Measurements from ENCODE around the gene TLR3. TPM values are rescaled to one million over a fixed set of nuclear protein-coding genes. Genes with fewer than 3 reads are reported as not detected.

Gene TLR3
- total and polyA plus RNA-seq, 8 donors = 0.99 to 19.1 (median 7.6) TPM

DNA sequence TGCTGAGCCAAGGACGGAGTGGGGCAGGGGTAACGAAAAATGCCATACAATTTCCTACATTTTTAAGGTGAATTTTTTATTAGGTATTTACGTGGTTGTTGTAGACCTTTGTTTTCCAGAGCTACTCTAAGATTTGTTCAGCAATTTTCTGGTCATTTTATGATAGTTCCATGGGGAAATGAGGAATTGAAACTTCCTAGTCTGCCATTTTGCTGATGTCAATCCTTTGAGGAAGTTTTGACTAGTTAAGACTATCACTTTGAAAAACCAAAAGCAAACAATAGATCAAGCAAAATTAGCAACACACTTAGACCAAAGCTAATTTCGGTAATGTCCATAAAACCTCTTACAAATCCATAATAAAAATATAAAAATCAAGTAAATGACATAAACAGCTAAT lies 7.0 kb upstream of the TLR3 start:
- Histone ChIP-seq H3K36me3 (no peaks in the 10 kb centered on the region), H3K27ac (no peak overlapping the region), H3K4me3 (no peak overlapping the region), H3K9me3 (no peaks in the 10 kb centered on the region), H3K27me3 (no peaks in the 10 kb centered on the region), H3K4me1 (no peaks in the 10 kb centered on the region)
- WGBS, 2 donors = 86 to 92% methylated on average over 4 of the region's 4 CpGs
- DNase-seq (no peak), ATAC-seq (no peak), FAIRE-seq (no peak)
- TF ChIP-seq CTCF (IDR thresholded peaks at IDR 0.05) = no peak
- intact Hi-C loops (cut with DNase I) = no loop called here

DNA sequence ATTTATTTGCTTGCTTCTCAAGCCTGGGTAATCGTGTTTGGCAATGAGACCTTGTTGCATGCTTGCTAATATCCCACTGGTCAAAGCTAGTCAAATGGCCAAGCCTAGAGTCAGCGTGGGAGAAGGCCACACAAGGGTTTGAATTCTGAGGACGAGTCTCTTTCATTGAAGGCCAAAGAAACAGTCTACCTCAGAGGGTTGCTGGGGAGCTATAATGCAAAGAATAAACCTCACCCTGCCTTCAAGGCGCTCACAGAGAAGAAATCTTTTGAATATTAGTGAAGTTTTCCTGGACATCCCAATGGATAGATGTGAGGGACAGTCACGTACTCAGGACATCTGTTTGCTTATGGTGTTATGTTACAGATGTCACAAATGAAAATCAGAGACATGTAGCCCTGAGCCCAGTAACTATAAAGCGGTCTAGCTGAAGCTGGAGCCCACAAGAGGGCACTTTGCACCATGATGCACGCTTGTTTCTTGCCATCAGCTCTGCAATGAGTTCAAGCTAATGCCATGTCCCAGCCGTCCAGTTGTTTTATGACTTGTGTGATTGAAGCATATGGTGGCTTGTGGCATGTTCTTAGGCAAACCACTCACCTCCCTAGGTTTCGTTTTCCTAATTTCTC lies 1.1 kb upstream of the TLR3 start:
- peak; percentile 68 for FAIRE-seq
- intact Hi-C loops (cut with DNase I) = no loop called here
- peak overlapping the region; percentile 19 to 83 (median 58) for H3K27ac ChIP-seq

GRCh38 chr4:186069729-186070128 lies 773 bp downstream of the TLR3 start:
- peak overlapping the region in 2 of 4 donors; percentile 39 to 56 for H3K4me3 ChIP-seq
- no peaks in the 10 kb centered on the region for H3K27me3 ChIP-seq
- DNase-seq = no peak
- peaks cover 0 to 16% (median 0%) of the 10 kb centered on the region in 3 donors for H3K4me1 ChIP-seq
- no peak for FAIRE-seq
- H3K36me3 ChIP-seq = no peaks in the 10 kb centered on the region
- 22 to 27% methylated on average over 4 of the region's 4 CpGs for WGBS, 2 donors
- H3K27ac ChIP-seq = peak overlapping the region in 1 of 4 donors; percentile 83
- TF ChIP-seq CTCF (IDR thresholded peaks at IDR 0.05) = no peak
- ATAC-seq = peak in 1 of 4 donors; percentile 16
- intact Hi-C loops (cut with DNase I) = loop anchor here in 1 of 3 donors (10.0 kb wide), 1 partner anchor 75 kb away; no protein-coding TSS in a partner anchor
- H3K9me3 ChIP-seq = no peaks in the 10 kb centered on the region

More for the DNA sequence above, 1.1 kb upstream of the TLR3 start:
- Histone ChIP-seq H3K9me3 (no peaks in the 10 kb centered on the region), H3K4me3 (peak overlapping the region in 3 of 4 donors; percentile 16 to 56 (median 39)), H3K4me1 (peaks cover 0 to 16% (median 0%) of the 10 kb centered on the region in 3 donors), H3K36me3 (no peaks in the 10 kb centered on the region), H3K27me3 (no peaks in the 10 kb centered on the region)
- TF ChIP-seq CTCF (IDR thresholded peaks at IDR 0.05) = peak in 3 of 4 donors; percentile 18 to 51 (median 40)
- ATAC-seq = peak; percentile 91 to 97 (median 96)
- peak in 5 of 6 donors; percentile 64 to 84 (median 78) for DNase-seq
- 26 to 27% methylated on average over 9 of the region's 9 CpGs for WGBS, 2 donors

DNA sequence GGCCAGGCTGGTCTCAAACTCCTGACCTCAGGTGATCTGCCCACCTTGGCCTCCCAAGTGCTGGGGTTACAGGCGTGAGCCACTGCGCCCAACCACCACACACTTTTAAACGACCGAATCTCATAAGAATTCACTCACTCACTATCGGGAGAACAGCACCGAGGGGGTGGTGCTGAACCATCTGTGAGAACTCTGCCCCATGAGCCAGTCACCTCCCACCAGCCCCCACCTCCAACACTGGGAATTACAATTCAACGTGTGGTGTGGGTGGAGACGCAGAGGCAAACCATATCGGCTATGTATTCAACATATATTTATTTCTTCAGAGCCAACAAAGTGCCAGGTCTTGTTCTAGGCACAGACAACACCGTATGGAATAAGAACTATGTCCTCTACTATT lies 3.6 kb downstream of the TLR3 start:
- Histone ChIP-seq H3K4me3 (no peak overlapping the region), H3K27ac (no peak overlapping the region), H3K36me3 (no peaks in the 10 kb centered on the region), H3K27me3 (no peaks in the 10 kb centered on the region), H3K9me3 (no peaks in the 10 kb centered on the region), H3K4me1 (peaks cover 0 to 16% (median 0%) of the 10 kb centered on the region in 3 donors)
- no peak for DNase-seq
- ATAC-seq = no peak
- FAIRE-seq = no peak
- intact Hi-C loops (cut with DNase I) = loop anchor here in 1 of 3 donors (10.0 kb wide), 1 partner anchor 72 kb away; no protein-coding TSS in a partner anchor
- 91 to 93% methylated on average over 10 of the region's 10 CpGs for WGBS, 2 donors
- no peak for TF ChIP-seq CTCF (IDR thresholded peaks at IDR 0.05)

GRCh38 chr4:186074189-186074588 lies 5.2 kb downstream of the TLR3 start:
- no peak overlapping the region for H3K27ac ChIP-seq
- intact Hi-C loops (cut with DNase I) = loop anchor here in 1 of 3 donors (10.0 kb wide), 1 partner anchor 71 kb away; no protein-coding TSS in a partner anchor
- DNase-seq = no peak
- H3K27me3 ChIP-seq = no peaks in the 10 kb centered on the region
- FAIRE-seq = no peak
- no peak for TF ChIP-seq CTCF (IDR thresholded peaks at IDR 0.05)
- H3K9me3 ChIP-seq = no peaks in the 10 kb centered on the region
- peaks cover 0 to 11% (median 5%) of the 10 kb centered on the region in 3 donors for H3K4me1 ChIP-seq
- no peak overlapping the region for H3K4me3 ChIP-seq
- H3K36me3 ChIP-seq = no peaks in the 10 kb centered on the region
- peak in 1 of 4 donors; percentile 48 for ATAC-seq
- 75 to 78% methylated on average over 7 of the region's 7 CpGs for WGBS, 2 donors
